NOMO-1 treated with DMSO at 0.1 percent for 48 hours (cell line): ENCODE measurements around the gene ADAMTSL3.
"Not testable (repeated sequence)": the region's sequence is repeated elsewhere in the genome, so short reads cannot be mapped to it uniquely, and the experiment has no call there.

Source experiments
- DNase-seq: peaks from one replicate; lab custom pipeline; 2025; ENCODE audit not compliant: unreplicated experiment; lab: John Stamatoyannopoulos, UW

ADAMTSL3 gene

DNA sequence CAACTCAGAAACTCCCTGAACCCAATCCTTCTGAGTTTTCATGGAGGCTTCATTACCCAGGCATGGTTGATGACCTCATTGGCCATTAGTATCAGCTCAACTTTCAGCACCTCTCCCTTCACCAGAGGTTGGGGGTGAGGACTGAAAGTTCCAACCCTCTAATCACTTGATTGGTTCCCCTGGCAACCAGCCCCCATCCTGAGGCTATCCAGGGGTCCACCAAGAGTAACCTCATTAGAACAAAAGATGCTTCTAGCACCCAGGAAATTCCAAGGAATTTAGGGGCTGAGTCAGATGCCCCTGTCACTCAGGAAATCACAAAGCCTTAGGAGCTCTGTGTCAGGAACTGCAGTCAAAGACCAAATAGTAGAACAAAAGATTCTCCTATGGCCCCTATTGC, 43.8 kb downstream of the ADAMTSL3 start:
- DNase-seq: no peak

DNA sequence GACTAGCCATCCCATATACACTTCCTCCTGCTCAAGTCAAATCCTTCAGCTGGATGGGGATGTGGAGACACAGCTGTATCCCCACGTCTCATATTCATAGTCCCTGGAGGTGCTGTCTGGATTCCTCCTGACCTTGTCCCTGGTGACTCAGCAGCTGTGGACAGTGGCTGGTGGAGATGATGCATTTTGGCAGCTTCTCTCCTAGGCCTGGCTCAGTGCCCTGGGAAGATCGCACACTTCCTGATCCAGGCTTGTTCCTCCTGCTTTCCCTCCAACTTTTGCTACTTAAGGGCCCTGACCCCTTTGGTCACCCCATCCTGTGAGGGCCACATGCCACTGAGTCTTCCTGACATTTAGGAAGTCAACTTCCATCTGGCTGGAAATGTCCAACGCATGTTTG, 44.4 kb downstream of the ADAMTSL3 start:
- DNase-seq: no peak

DNA sequence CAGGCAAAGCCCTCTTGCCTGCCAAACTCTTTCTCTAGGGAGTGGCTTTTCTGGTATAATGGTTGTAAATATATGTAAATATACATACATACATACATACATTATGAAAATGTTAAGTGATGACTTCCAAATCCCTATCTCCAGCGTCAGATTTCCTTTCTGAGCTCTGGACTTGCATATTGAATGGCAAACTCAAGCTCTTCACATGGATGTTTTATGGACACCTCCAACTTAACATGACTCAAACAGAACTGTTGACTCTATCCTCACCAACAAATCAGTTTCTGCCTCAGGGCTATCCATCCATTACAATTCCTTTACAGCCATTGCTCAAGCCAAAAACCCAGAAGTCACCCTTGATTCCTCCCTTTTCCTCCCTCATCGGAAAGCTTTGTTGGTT, 45.1 kb downstream of the ADAMTSL3 start:
- DNase-seq: no peak

DNA sequence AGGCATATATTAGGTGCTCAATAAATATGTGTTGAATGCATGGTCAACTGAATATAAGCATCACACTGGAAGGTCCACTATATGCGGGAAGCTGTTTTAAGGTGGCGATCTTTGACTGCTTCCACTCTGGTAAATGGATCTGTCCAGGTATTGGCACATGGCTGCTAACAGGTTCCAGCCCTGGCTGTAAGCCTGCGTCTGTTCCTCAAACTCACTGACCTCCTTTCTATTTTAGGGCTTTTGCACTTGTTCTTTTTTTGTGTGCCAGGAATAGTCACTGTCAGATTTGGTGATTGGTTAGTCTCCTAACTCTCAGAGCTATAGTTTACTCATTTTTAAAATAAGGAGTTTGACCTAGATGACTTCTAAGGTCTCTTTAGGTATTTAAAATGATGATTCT, 46.2 kb downstream of the ADAMTSL3 start:
- no peak for DNase-seq

DNA sequence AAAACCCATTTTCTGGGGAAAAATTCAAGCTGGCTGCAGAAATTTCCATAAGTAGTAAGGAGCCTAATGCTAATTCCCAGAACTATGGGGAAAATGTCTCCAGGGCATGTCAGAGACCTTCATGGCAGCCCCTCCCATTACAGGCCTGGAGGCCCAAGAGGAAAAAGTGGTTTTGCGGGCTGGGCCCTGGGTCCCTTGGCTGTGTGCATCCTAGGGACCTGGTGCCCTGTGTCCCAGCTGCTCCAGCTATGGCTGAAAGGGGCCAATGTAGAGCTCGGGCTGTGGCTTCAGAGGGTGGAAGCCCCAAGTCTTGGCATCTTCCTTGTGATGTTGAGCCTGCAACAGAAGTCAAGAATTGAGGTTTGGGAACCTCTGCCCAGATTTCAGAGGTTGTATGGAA, 48.4 kb downstream of the ADAMTSL3 start:
- not testable (repeated sequence) for DNase-seq

DNA sequence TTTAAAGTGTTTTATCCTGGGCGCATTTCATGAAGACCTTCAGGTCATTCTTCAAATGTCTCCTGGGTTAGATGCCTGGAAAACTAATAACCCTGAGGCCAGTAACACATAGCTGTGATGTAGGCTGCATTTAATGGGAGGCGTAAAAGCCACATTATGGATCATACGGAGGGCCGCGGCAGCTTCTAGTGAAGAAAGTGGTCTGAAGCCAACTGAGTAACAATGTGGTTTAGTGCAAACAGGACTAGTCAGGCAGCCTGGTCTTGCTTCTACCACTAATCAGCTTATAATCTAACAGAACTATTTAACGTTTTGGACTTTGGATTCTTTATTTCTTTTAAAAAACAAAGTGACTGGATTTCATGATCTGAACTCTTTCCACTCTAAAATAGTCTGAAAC, 54.4 kb downstream of the ADAMTSL3 start:
- no peak for DNase-seq

DNA sequence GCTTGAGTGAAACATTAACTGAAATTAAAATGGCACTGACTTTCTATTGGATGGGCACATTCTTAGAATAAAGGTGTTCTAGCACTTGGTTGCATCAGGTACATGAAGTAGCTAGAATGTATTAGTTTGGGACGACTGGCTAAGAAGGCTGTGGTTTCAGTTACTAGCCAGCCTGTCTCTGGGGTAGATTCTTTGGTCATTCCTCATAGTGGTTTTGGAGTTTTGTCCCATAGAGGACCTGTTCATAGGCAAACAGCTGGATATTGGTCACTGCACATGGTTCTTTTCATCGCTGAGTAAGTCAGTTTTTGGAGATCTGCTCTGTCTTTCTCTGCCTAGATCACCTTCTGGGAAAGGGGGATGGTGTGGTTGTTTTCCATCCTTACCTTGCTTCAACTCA, 55.3 kb downstream of the ADAMTSL3 start:
- no peak for DNase-seq

DNA sequence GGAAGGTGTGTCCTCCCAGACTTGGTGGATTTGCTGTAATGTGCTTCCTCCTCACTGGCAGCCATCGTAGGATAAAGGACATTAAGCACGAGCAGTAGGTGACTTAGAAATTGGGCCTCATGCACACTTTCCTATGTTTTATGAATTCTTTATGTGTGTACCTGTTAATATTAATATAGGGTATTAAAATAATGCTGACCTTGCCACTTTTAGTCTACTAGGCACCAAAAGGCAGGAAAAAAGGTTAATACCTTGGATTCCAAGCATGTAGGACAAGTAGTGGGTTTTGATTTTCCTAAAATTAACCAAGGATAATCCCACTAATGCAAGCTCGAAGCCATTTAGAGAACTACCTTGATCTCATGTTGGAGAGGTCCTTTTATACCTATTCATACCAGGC, 55.9 kb downstream of the ADAMTSL3 start:
- no peak for DNase-seq

DNA sequence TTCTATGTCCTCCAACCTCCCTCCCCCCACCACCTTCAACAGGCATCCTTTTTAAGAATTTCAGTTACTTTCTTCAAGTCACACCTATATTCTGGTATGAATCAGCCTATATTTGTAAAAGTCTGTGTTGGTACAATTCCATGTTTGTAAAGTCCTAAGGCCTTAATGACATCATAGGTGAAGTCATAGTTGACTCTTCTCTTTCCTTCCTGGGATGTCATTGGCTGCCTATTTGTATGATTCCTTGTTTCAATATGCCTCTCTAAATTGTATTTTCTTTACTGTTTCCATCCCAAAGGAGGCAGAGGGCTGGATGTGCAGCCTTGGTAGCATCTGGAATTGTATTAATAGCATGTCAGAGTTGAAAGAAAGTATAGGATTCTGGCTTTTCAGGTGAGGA, 56.5 kb downstream of the ADAMTSL3 start:
- DNase-seq: no peak

DNA sequence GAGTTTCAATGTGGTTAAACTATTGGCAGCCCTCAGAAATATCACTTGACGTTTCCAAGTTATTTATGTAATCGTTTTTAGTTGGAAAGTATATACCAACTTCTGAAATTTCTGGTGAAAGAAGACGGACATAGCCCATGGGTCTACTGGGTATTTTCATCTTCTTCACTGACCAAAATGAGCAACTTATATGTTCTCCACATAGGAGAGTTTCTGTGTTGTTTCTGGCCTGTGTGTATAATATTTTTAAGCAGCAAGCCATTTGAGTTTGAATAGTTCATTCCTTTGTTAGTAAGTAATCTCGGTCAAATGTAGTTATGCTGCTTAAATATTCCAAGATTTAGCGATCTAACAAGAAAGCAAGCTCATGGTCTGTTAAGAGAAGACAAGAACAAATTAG, 57.3 kb downstream of the ADAMTSL3 start:
- DNase-seq: no peak

DNA sequence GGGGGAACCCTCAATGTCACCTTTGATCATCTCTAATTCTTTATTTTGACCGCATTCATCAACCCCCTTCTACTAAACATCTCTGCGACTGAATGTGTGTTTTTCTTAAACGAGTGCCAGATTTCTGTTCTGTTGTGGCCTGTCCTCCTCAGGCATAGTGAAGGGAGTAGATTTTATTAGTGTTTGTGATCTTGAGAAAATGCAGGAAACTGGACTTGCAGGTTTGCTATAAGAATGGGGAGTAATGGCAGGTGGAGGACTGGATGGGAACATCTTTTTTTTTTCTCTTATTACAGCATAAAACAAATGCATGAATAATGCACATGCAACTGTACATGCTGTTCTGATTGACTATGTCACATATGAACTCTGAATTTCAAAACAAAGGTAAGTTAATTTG, 59.3 kb downstream of the ADAMTSL3 start:
- no peak for DNase-seq

DNA sequence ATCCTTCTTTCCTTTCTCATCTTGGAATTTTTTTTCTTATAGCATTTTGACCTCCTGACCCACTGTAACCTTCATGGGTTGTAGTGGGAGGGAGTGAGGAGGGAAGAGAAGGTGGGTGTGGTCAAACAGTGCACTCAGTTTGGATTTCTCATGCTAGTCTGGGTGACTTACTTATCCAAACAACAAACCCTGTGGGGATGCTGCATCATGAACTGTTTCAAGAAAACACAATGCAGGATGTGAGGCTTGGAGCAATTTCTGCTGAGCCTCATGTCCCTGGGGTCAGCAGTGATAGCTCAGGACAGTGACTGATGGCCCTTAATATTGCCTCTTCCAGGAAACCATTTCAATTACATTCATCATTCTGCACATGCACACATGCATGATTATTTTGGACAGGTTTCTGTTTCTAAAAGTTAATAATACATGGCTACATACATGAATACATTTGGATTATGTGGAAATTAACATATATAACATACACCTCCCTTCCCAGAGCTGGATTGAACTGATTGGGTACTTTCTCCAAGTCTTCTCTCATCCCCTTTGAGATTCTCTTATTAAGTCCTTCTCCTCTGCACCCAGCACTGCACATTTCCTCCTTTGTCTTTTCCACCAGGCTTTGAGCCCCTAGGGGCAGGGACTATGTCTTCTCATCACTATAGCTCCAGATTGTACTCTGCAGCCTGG, 61.2 kb downstream of the ADAMTSL3 start:
- DNase-seq: no peak

DNA sequence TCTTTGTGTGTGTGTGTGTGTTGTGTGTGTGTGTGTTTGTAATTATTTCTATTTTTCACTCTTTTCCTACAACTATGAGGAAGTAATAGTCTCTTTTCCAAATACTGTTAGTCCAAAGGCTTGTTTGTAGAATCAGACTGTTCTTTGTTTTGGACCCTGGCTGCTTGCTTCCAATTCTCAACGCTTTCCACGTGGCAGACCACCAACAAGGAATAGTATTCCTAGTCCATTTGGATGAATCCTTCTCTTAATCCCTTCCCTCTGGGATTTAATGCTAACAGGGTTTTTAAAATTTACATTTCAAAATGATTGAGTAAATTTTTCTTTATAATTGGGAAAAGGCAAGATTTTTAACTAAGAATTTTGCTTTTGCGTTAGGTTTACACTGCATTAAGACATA, 62.7 kb downstream of the ADAMTSL3 start:
- DNase-seq: no peak

DNA sequence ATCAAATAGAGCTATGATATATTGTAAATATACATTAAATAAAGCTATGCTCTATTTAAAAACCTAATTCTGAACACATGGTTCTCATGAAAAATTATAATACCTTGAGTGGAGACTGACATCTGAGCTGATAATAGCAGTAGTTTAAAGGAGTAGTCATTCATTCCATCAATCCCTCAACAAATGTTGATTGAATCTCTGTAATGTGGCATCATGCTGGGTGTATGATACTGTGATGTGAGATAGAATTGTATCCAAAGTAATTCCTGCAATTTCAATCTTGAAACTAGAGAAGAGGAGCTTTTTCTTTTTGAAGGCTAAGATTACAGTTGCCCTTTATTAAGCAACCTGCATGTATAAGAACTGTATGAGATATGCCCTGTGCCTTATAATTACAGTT, 63.1 kb downstream of the ADAMTSL3 start:
- DNase-seq: no peak

DNA sequence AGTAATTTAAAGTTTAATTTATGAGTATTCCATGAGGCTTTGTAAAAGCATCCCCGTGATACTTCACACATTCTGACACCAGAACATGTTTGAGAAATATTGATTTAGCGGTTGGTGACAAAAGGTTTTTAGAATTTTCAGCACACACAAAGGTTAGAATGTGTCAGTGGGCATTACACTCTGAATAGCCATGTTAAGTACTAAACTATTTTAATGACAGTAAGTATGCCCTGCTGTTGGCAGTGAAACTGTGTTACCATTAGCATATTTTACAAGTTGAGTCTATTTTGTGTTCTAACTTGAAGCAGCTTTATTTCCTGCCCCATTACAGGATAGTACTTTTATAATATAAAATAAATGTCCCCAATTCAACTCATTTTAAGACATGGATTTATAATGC, 66.5 kb downstream of the ADAMTSL3 start:
- DNase-seq: no peak

DNA sequence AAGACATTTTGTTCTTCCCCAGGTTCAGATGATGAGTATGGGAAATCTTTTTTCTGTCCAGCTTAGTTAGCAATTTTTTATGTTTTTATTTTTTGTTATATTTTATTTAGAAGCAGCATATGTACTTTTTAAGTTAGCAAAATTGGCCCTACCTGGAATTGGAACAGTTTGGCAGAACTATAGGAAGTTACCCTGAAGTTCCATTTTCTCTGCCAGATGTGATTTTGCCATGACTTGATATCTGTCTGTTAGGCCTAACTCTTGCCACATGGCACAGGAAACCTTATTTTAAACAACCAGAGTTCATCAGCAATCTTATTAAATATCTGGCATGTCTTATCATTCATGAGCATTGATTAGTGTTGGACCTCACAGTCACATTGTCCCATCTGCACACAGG, 67.1 kb downstream of the ADAMTSL3 start:
- DNase-seq: no peak

DNA sequence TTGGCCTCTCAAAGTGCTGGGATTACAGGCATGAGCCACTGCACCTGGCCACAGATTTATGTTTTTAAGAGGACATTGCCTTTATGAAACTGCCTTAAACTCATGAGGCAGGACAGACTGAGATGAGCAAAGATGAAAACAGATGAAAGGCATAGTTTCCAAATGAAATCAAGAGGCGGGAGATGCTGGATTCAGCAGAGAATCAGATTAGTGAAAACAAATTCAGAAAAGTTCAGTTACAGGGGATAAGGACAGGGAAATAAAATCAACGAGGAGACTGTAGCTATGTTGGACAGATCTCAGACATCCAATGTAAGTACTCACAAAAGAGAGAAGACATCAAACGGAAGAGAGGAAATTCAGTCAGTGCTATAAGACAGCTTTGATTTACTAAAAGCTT, 68.1 kb downstream of the ADAMTSL3 start:
- DNase-seq: no peak

DNA sequence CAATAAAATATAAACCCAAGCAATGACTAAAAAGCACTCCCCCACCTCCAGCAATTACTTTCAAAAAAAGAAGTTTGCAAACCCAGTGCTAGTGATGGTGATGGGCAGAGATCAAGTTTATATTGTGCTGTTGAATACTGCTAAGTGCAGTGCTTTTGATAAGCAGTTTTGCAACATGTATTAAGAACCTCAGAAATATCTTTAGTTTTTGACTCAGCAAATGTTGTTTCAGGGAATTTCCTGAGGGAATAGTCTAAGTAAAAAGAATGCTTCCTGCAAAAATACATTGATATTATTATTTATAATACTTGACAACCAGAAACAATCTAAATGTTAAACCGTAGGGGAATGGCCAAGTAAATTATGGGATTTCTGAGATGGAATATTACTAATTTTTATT, 69.3 kb downstream of the ADAMTSL3 start:
- no peak for DNase-seq

DNA sequence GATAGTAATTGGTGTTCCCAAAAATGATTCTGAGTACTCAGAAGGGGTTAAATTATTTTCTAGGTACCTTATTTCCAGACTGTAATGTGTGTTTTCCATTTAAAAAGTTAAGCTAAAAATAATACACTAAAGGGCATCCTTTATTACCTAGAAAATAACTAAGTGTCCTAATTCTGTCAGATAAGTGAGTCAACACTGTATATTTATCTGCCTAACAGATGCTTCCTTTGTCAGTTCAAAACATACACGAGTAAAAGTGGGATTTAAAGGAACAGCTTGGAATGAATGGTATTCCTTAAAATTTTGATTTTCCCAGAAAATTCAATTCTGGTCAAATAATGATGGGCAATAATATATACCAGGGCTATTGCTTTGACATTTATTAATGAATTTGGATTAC, 78.3 kb downstream of the ADAMTSL3 start:
- no peak for DNase-seq

DNA sequence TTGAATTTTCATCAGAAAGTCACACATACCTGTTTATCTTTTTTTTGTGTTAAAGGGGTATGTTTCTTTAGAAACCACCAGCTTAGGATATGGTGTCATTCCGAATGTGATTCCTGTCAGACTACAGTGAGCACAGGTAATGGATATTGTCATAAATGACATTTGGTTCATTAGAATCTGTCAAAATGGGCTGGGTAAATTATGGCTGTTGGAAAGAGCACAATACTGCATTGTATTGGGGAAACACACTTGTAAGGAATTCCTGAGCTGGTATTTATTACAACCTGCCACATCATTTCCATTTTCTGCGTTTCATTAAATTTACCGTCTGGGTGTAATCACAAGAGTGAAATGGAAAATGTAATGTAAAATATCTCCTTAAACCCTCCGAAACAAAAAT, 78.8 kb downstream of the ADAMTSL3 start:
- DNase-seq: no peak

DNA sequence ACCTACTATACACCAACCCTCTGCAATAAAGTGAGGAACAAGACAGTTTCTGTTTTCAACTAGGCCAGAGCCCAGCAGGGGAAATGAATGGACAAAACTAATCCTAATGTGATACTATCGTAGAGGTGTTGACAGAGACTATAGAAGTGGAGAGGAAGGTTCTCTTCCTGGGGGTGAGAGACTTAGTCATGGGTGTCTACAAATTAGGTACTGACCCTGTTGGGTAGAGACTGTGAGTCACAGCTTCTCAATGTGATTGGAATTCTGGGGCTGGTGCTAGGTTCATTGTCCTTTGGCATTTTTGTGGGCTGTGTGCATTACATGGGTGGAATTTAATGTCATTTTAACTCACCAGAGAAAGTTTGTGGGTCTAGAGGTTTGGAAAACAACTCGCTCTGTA, 79.3 kb downstream of the ADAMTSL3 start:
- DNase-seq: no peak

DNA sequence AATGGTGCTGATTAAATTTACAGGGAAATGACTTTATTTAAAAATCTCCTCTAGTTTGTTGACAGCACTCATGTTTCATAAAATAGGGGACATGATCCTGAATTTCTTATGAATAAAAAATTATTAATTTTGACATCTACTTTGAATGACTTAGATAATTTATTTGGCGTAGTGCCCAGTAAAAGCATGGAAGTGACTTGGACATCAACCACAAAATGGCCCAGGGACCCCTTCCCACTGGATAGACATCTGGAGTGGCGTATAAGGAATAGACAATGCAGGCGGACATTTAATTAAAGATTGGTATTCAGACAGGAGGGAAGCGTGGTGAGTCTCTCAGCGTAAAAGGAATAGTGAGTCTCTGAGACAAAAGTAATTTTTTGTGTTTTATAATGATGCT, 79.8 kb downstream of the ADAMTSL3 start:
- DNase-seq: no peak

DNA sequence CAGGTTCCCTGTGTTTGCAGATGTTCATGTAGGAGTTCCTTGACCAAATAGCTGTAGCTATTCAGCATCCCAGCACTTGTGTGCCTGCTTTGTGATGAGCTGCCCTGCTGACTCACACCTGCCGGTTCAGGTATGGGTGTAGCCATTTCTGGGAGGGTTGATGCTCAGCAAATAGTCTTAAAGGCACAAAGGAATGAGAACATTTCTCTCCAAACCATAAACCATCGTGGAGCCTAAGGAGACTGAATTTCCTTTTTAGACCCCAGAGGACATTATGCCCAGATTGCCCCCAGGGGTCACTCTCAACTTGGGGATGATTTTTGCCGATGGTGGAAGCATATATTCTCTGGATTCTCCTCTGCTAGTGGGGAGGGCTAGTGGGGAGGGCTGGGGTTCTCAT, 80.6 kb downstream of the ADAMTSL3 start:
- DNase-seq: no peak

DNA sequence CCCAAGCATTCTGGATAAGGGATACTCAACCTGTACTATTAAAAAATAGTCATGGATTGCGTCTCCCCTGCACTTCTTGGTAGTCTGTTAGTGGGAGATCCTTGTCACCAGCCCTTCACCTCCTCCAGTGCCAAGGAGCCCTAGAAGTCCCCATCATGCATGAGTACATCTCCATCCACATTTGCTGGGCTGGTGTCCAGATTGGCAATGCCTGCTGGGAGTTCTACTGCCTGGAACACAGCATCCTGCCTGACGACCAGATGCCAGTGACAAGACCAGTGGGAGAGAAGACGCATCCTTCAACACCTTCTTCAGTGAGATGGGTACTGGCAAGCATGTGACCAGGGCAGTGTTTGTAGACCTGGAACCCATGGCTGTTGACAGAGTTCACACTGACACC, 85.7 kb downstream of the ADAMTSL3 start:
- DNase-seq: no peak
